CD4-positive, alpha-beta T cell (primary cell): ENCODE results near the gene FBLL1. TPM values are rescaled to one million over a fixed set of nuclear protein-coding genes. Genes with fewer than 3 reads are reported as not detected.
"Not testable (repeated sequence)": the region's sequence is repeated elsewhere in the genome, so short reads cannot be mapped to it uniquely, and the experiment has no call there.

ENCODE experiments used
- ATAC-seq: fragments of 200-7000 bp; cut with Tn5 transposase; one replicate; pipeline ENCODE4 v1.10.0; 2022; ENCODE audit warnings: mild to moderate bottlenecking; ENCODE audit not compliant: poor library complexity
- CTCF ChIA-PET: fragments of 350-600 bp; sonication (Branson Sonifier 250); formaldehyde crosslinking; loops from one replicate; lab custom pipeline; 2021; ENCODE audit warnings: antibody characterized with exemption, inconsistent platforms; lab: Charles Lee
- POLR2A ChIA-PET: fragments of 350-600 bp; sonication (Branson Sonifier 250); formaldehyde crosslinking; loops from one replicate; lab custom pipeline; 2021; ENCODE audit warnings: antibody characterized with exemption, inconsistent platforms; lab: Charles Lee
- DNase-seq, 14 experiments: peaks; one replicate each; pipeline ENCODE4 v3.0.0-alpha.2; 2013 to 2020; ENCODE audit warnings: mixed read lengths in 2 of 14
- H3K27ac ChIP-seq, 2 donors: one replicate each; pipeline versions ENCODE4 v1.5.1 to v1.7.0; 2013; ENCODE audit warnings: low read length in 2 of 2, low read depth in 1 of 2, mild to moderate bottlenecking in 1 of 2
- H3K27me3 ChIP-seq, 2 experiments: 1 replicate in 1 of 2; 2 replicates in 1 of 2; pipeline versions ENCODE4 v1.6.1 to v1.7.0; 2013; ENCODE audit warnings: low read length in 2 of 2, control low read depth in 1 of 2, mild to moderate bottlenecking in 1 of 2, moderate library complexity in 1 of 2; ENCODE audit not compliant: insufficient read depth in 2 of 2, control insufficient read depth in 1 of 2
- H3K36me3 ChIP-seq: one replicate; pipeline ENCODE4 v1.6.1; 2013; ENCODE audit warnings: low read length, control low read depth; ENCODE audit not compliant: insufficient read depth
- H3K4me1 ChIP-seq: one replicate; pipeline ENCODE4 v1.6.1; 2013; ENCODE audit warnings: low read length, control low read depth; ENCODE audit not compliant: insufficient read depth
- H3K4me3 ChIP-seq: one replicate; pipeline ENCODE4 v1.5.1; 2013; ENCODE audit warnings: mild to moderate bottlenecking, low read length, moderate library complexity
- H3K9me3 ChIP-seq, 2 experiments: 1 replicate in 1 of 2; 2 replicates in 1 of 2; pipeline versions ENCODE4 v1.6.1 to v1.7.0; 2013; ENCODE audit warnings: low read length in 2 of 2, mild to moderate bottlenecking in 2 of 2, control low read depth in 1 of 2, moderate library complexity in 1 of 2; ENCODE audit not compliant: control insufficient read depth in 1 of 2, insufficient read depth in 1 of 2
- H3K27ac Mint-ChIP-seq: one replicate; pipeline ENCODE4 v1.8.0; 2020; ENCODE audit warnings: mixed read lengths
- H3K27me3 Mint-ChIP-seq: one replicate; pipeline ENCODE4 v1.8.0; 2021; ENCODE audit warnings: mixed read lengths
- H3K36me3 Mint-ChIP-seq: one replicate; pipeline ENCODE4 v1.8.0; 2021; ENCODE audit warnings: low read depth, mixed read lengths
- H3K4me1 Mint-ChIP-seq: one replicate; pipeline ENCODE4 v1.8.0; 2021; ENCODE audit warnings: low read depth, mixed read lengths
- H3K4me3 Mint-ChIP-seq: one replicate; pipeline ENCODE4 v1.8.0; 2020; ENCODE audit warnings: mild to moderate bottlenecking, mixed read lengths
- H3K9me3 Mint-ChIP-seq: one replicate; pipeline ENCODE4 v1.8.0; 2020; ENCODE audit warnings: mixed read lengths
- CTCF ChIP-seq: fragments of 200-600 bp; IDR thresholded peaks from one replicate; pipeline ENCODE4 v1.8.0; 2022; ENCODE audit warnings: antibody characterized with exemption, mild to moderate bottlenecking
- intact Hi-C, 2 experiments: fragments of 100-400 bp; cut with DNase I in 1 of 2; cut with micrococcal nuclease in 1 of 2; formaldehyde crosslinking; loops; one replicate each; pipeline versions ENCODE4 v1.15.1 to v1.9.0; 2023 to 2025; cut with DNase I, micrococcal nuclease
- total RNA-seq, 174 experiments: library from RNA in 2 of 174; stranded (reverse) in 2 of 174; gene quantifications; one replicate each; pipeline ENCODE4 v1.2.3 and lab custom pipeline; 2021 to 2026

The FBLL1 gene
- total RNA-seq, 2 experiments from 2014 or later: not detected

GRCh38 chr5:168530621-168531150, 1.6 kb downstream of the FBLL1 start:
- Histone ChIP-seq H3K27me3 (peaks cover 39% of the 10 kb centered on the region in 2 experiments), H3K27ac (no peak overlapping the region), H3K36me3 (no peaks in the 10 kb centered on the region), H3K9me3 (peaks cover 0 to 11% of the 10 kb centered on the region in 2 experiments), H3K4me1 (peaks cover 11% of the 10 kb centered on the region), H3K4me3 (no peak overlapping the region)
- Mint-ChIP-seq H3K27me3 (peaks cover 55% of the 10 kb centered on the region), H3K27ac (no peak overlapping the region), H3K9me3 (no peaks in the 10 kb centered on the region), H3K4me1 (peaks cover 9% of the 10 kb centered on the region), H3K36me3 (no peaks in the 10 kb centered on the region), H3K4me3 (peak overlapping the region; percentile 30)
- ATAC-seq (no peak), DNase-seq (no peak)
- ChIA-PET CTCF (no interaction called here), POLR2A (no interaction called here)
- TF ChIP-seq CTCF: no peak
- intact Hi-C loops: no loop called here

GRCh38 chr5:168531191-168531590, 2.1 kb downstream of the FBLL1 start:
- intact Hi-C loops: no loop called here
- H3K27me3 ChIP-seq: peaks cover 39% of the 10 kb centered on the region in 2 experiments
- peaks cover 9% of the 10 kb centered on the region for H3K4me1 Mint-ChIP-seq
- no peak overlapping the region for H3K27ac Mint-ChIP-seq
- no peaks in the 10 kb centered on the region for H3K36me3 ChIP-seq
- no peaks in the 10 kb centered on the region for H3K36me3 Mint-ChIP-seq
- H3K9me3 Mint-ChIP-seq: no peaks in the 10 kb centered on the region
- ATAC-seq: no peak
- H3K27ac ChIP-seq: no peak overlapping the region
- H3K4me1 ChIP-seq: peaks cover 11% of the 10 kb centered on the region
- no peak overlapping the region for H3K4me3 ChIP-seq
- CTCF ChIA-PET: no interaction called here
- TF ChIP-seq CTCF: no peak
- peaks cover 55% of the 10 kb centered on the region for H3K27me3 Mint-ChIP-seq
- peaks cover 0 to 11% of the 10 kb centered on the region in 2 experiments for H3K9me3 ChIP-seq
- DNase-seq: no peak
- POLR2A ChIA-PET: no interaction called here
- H3K4me3 Mint-ChIP-seq: no peak overlapping the region

GRCh38 chr5:168531987-168532864, 3.1 kb downstream of the FBLL1 start:
- Histone ChIP-seq H3K9me3 (peaks cover 0 to 11% of the 10 kb centered on the region in 2 experiments), H3K27ac (no peak overlapping the region), H3K27me3 (peaks cover 39% of the 10 kb centered on the region in 2 experiments), H3K36me3 (no peaks in the 10 kb centered on the region), H3K4me3 (no peak overlapping the region), H3K4me1 (peaks cover 11% of the 10 kb centered on the region)
- Mint-ChIP-seq H3K36me3 (no peaks in the 10 kb centered on the region), H3K4me3 (no peak overlapping the region), H3K27me3 (peaks cover 55% of the 10 kb centered on the region), H3K27ac (no peak overlapping the region), H3K9me3 (no peaks in the 10 kb centered on the region), H3K4me1 (peaks cover 9% of the 10 kb centered on the region)
- POLR2A ChIA-PET: no interaction called here
- DNase-seq: no peak
- CTCF ChIA-PET: no interaction called here
- intact Hi-C loops: no loop called here
- TF ChIP-seq CTCF: no peak
- ATAC-seq: no peak

GRCh38 chr5:168534351-168534750, 5.2 kb downstream of the FBLL1 start:
- DNase-seq, H3K27ac ChIP-seq, POLR2A ChIA-PET, H3K4me3 ChIP-seq, H3K4me1 Mint-ChIP-seq, H3K36me3 ChIP-seq, H3K9me3 Mint-ChIP-seq, ATAC-seq, H3K4me1 ChIP-seq, intact Hi-C loops, H3K4me3 Mint-ChIP-seq, H3K36me3 Mint-ChIP-seq, H3K27ac Mint-ChIP-seq: not testable (repeated sequence)
- CTCF ChIA-PET: interaction anchor here (0.7 kb wide), 1 partner anchor 50 kb away, joined by 3 read pairs; no protein-coding TSS in a partner anchor
- peaks cover 0 to 11% of the 10 kb centered on the region in 2 experiments for H3K9me3 ChIP-seq
- peaks cover 40% of the 10 kb centered on the region for H3K27me3 Mint-ChIP-seq
- peaks cover 30 to 33% of the 10 kb centered on the region in 2 experiments for H3K27me3 ChIP-seq
